Measurements from ENCODE around the gene TPD52L1.

- TF ChIP-seq CTCF (IDR thresholded peaks at IDR 0.05) (no peak), ZNF138 (CRISPR knock-in tag; conservative IDR thresholded peaks at IDR 0.05) (no peak), GABPB1 (CRISPR knock-in tag; IDR thresholded peaks at IDR 0.05) (no peak), AFF4 (CRISPR knock-in tag; IDR thresholded peaks at IDR 0.05; ENCODE audit: borderline replicate concordance) (no peak), USF2 (CRISPR knock-in tag; IDR thresholded peaks at IDR 0.05) (no peak), MAX (CRISPR knock-in tag; IDR thresholded peaks at IDR 0.05) (no peak), NFYB (CRISPR knock-in tag; conservative IDR thresholded peaks at IDR 0.05; ENCODE audit: low read depth) (no peak), IRF1 (CRISPR knock-in tag; IDR thresholded peaks at IDR 0.05) (no peak), NR1H2 (CRISPR knock-in tag; IDR thresholded peaks at IDR 0.05) (no peak), ESRRA (CRISPR knock-in tag; IDR thresholded peaks at IDR 0.05; ENCODE audit: borderline replicate concordance) (no peak), NR3C1 (CRISPR knock-in tag; conservative IDR thresholded peaks at IDR 0.05; ENCODE audit: low read depth) (no peak), ZNF532 (CRISPR knock-in tag; IDR thresholded peaks at IDR 0.05; ENCODE audit: borderline replicate concordance) (no peak)
Measured at GRCh38 chr6:125174626-125175025, 21.1 kb downstream of the TPD52L1 start.

All from WTC11 (cell line).